Spinal cord (tissue), 10 donors: ENCODE results near the gene KYNU. TPM values are rescaled to one million over a fixed set of nuclear protein-coding genes. Genes with fewer than 3 reads are reported as not detected.
"Not testable (repeated sequence)": the region's sequence is repeated elsewhere in the genome, so short reads cannot be mapped to it uniquely, and the experiment has no call there.

Experiments used
- DNase-seq, 6 donors: peaks; one replicate each; pipeline versions ENCODE4 v3.0.0 to v3.0.0-alpha.2; 2013 to 2015; ENCODE audit warnings: low spot score in 6 of 6, low read depth in 4 of 6
- H3K27ac ChIP-seq: one replicate; pipeline ENCODE4 v1.5.1; 2013; ENCODE audit warnings: low read depth, low read length, control low read depth
- H3K27me3 ChIP-seq: one replicate; pipeline ENCODE4 v1.6.1; 2013; ENCODE audit warnings: low read length; ENCODE audit not compliant: control insufficient read depth, insufficient read depth
- H3K36me3 ChIP-seq: one replicate; pipeline ENCODE4 v1.6.1; 2013; ENCODE audit warnings: low read length; ENCODE audit not compliant: control insufficient read depth, insufficient read depth
- H3K4me1 ChIP-seq: one replicate; pipeline ENCODE4 v1.6.1; 2013; ENCODE audit warnings: low read length; ENCODE audit not compliant: control insufficient read depth, insufficient read depth
- H3K4me3 ChIP-seq: one replicate; pipeline ENCODE4 v1.5.1; 2013; ENCODE audit warnings: low read depth, low read length, control low read depth
- H3K9me3 ChIP-seq: one replicate; pipeline ENCODE4 v1.6.1; 2013; ENCODE audit warnings: low read length; ENCODE audit not compliant: control insufficient read depth, insufficient read depth
- WGBS: methylation state at CpG from one replicate; pipeline ENCODE4 v1.1.5; 2013; ENCODE audit warnings: missing lambda C conversion rate; ENCODE audit not compliant: insufficient coverage; 5-methylcytosine and 5-hydroxymethylcytosine counted together
- polyA plus RNA-seq, 2 donors: library from polyadenylated mRNA; unstranded; fragments of 120-200 nt; gene quantifications; one replicate each; pipeline ENCODE4 v1.2.1, GENCODE V29; 2013; ENCODE audit not compliant: insufficient read length in 2 of 2
- total RNA-seq, 2 donors: library from RNA; depleted of rRNA in 1 of 2; stranded (reverse); fragments of 120-200 nt in 1 of 2; fragments of >200 nt in 1 of 2; gene quantifications; one replicate each; pipeline versions ENCODE4 v1.2.3 to v1.2.4, GENCODE V29; 2013 to 2014
- donor health status: healthy.

Gene KYNU
- total and polyA plus RNA-seq, 4 donors, result 0.39 to 2.4 (median 1.2) TPM

GRCh38 chr2:142948723-142949122 is 71.3 kb downstream of the KYNU start:
- not testable (repeated sequence) for H3K27ac ChIP-seq, H3K4me3 ChIP-seq, DNase-seq, H3K9me3 ChIP-seq, H3K36me3 ChIP-seq, H3K27me3 ChIP-seq, H3K4me1 ChIP-seq
- 86% methylated on average over 1 of the region's 2 CpGs for WGBS

- not testable (repeated sequence) for H3K27ac ChIP-seq, H3K4me1 ChIP-seq, H3K27me3 ChIP-seq, DNase-seq, H3K9me3 ChIP-seq, H3K36me3 ChIP-seq, H3K4me3 ChIP-seq
- WGBS, result no CpG with 5 or more reads among the region's 2 CpGs
Observed at GRCh38 chr2:142950323-142950722, 72.9 kb downstream of the KYNU start.

GRCh38 chr2:142951190-142952007 is 73.9 kb downstream of the KYNU start:
- no peaks in the 10 kb centered on the region for H3K27me3 ChIP-seq
- no peak overlapping the region for H3K27ac ChIP-seq
- no peaks in the 10 kb centered on the region for H3K36me3 ChIP-seq
- H3K9me3 ChIP-seq, result no peaks in the 10 kb centered on the region
- H3K4me3 ChIP-seq, result no peak overlapping the region
- no peak for DNase-seq
- no peaks in the 10 kb centered on the region for H3K4me1 ChIP-seq

- 71% methylated on average over 1 of the region's 3 CpGs for WGBS
- H3K27ac ChIP-seq, result no peak overlapping the region
- H3K4me1 ChIP-seq, result no peaks in the 10 kb centered on the region
- no peaks in the 10 kb centered on the region for H3K27me3 ChIP-seq
- no peak for DNase-seq
- no peaks in the 10 kb centered on the region for H3K36me3 ChIP-seq
- no peak overlapping the region for H3K4me3 ChIP-seq
- H3K9me3 ChIP-seq, result no peaks in the 10 kb centered on the region
Observed at GRCh38 chr2:142952018-142952417, 74.6 kb downstream of the KYNU start.

GRCh38 chr2:142952793-142953494 is 75.5 kb downstream of the KYNU start:
- no CpG with 5 or more reads among the region's 6 CpGs for WGBS
- Histone ChIP-seq H3K27ac (no peak overlapping the region), H3K36me3 (no peaks in the 10 kb centered on the region), H3K27me3 (no peaks in the 10 kb centered on the region), H3K4me1 (no peaks in the 10 kb centered on the region), H3K9me3 (no peaks in the 10 kb centered on the region), H3K4me3 (no peak overlapping the region)
- DNase-seq, result no peak

GRCh38 chr2:142954493-142954892 is 77.0 kb downstream of the KYNU start:
- H3K36me3 ChIP-seq, result no peaks in the 10 kb centered on the region
- DNase-seq, result peak in 1 of 6 donors; percentile 33
- WGBS, result no CpG with 5 or more reads among the region's 1 CpG
- H3K4me1 ChIP-seq, result no peaks in the 10 kb centered on the region
- no peaks in the 10 kb centered on the region for H3K9me3 ChIP-seq
- H3K27me3 ChIP-seq, result no peaks in the 10 kb centered on the region
- no peak overlapping the region for H3K4me3 ChIP-seq
- H3K27ac ChIP-seq, result no peak overlapping the region

- no peaks in the 10 kb centered on the region for H3K27me3 ChIP-seq
- DNase-seq, result no peak
- H3K36me3 ChIP-seq, result no peaks in the 10 kb centered on the region
- H3K9me3 ChIP-seq, result no peaks in the 10 kb centered on the region
- no peak overlapping the region for H3K27ac ChIP-seq
- no CpG with 5 or more reads among the region's 1 CpG for whole genome bisulfite sequencing
- no peak overlapping the region for H3K4me3 ChIP-seq
- no peaks in the 10 kb centered on the region for H3K4me1 ChIP-seq
Observed at GRCh38 chr2:142957144-142957543, 79.7 kb downstream of the KYNU start.

GRCh38 chr2:142961202-142961601 is 83.7 kb downstream of the KYNU start:
- Histone ChIP-seq H3K27me3 (no peaks in the 10 kb centered on the region), H3K4me3 (no peak overlapping the region), H3K4me1 (no peaks in the 10 kb centered on the region), H3K27ac (no peak overlapping the region), H3K9me3 (peaks cover 3% of the 10 kb centered on the region), H3K36me3 (no peaks in the 10 kb centered on the region)
- no CpG with 5 or more reads among the region's 1 CpG for WGBS
- no peak for DNase-seq

- WGBS, result no CpG with 5 or more reads among the region's 1 CpG
- H3K36me3 ChIP-seq, result no peaks in the 10 kb centered on the region
- no peak overlapping the region for H3K27ac ChIP-seq
- H3K9me3 ChIP-seq, result peaks cover 3% of the 10 kb centered on the region
- H3K4me1 ChIP-seq, result no peaks in the 10 kb centered on the region
- H3K4me3 ChIP-seq, result no peak overlapping the region
- no peaks in the 10 kb centered on the region for H3K27me3 ChIP-seq
- peak in 1 of 6 donors; percentile 5 for DNase-seq
Observed at GRCh38 chr2:142965443-142965842, 88.0 kb downstream of the KYNU start.

GRCh38 chr2:142966284-142966683 is 88.8 kb downstream of the KYNU start:
- DNase-seq, result no peak
- Histone ChIP-seq H3K27me3 (no peaks in the 10 kb centered on the region), H3K36me3 (no peaks in the 10 kb centered on the region), H3K27ac (no peak overlapping the region), H3K4me3 (no peak overlapping the region), H3K9me3 (peaks cover 3% of the 10 kb centered on the region), H3K4me1 (no peaks in the 10 kb centered on the region)
